HEK293 (cell line): ENCODE data around the gene PROSER1.

Experiments
- KLF9 ChIP-seq: fragments of 450-650 bp; formaldehyde crosslinking; IDR thresholded peaks from 2 replicates; pipeline ENCODE4 v1.5.1; 2016; ENCODE audit warnings: missing biosample characterization, missing genetic modification characterization, low read depth
- RBAK ChIP-seq: fragments of 450-650 bp; formaldehyde crosslinking; IDR thresholded peaks from 2 replicates; pipeline ENCODE4 v1.5.1; 2016; ENCODE audit warnings: missing biosample characterization, missing genetic modification characterization
- REPIN1 ChIP-seq: fragments of 450-650 bp; formaldehyde crosslinking; IDR thresholded peaks from 2 replicates; pipeline ENCODE4 v1.5.1; 2017; ENCODE audit warnings: missing biosample characterization, missing genetic modification characterization, low read depth
- SALL2 ChIP-seq: fragments of 450-650 bp; formaldehyde crosslinking; IDR thresholded peaks from 2 replicates; pipeline ENCODE4 v1.5.0; 2017; ENCODE audit warnings: missing biosample characterization, mild to moderate bottlenecking, missing genetic modification characterization, borderline replicate concordance
- YY1 ChIP-seq: fragments of 450-650 bp; formaldehyde crosslinking; IDR thresholded peaks from 2 replicates; pipeline ENCODE4 v1.5.1; 2018; ENCODE audit warnings: missing biosample characterization, missing genetic modification characterization
- ZEB2 ChIP-seq: fragments of 450-650 bp; formaldehyde crosslinking; IDR thresholded peaks from 2 replicates; pipeline ENCODE4 v1.5.1; 2016; ENCODE audit warnings: missing biosample characterization, missing genetic modification characterization
- ZNF112 ChIP-seq: fragments of 450-650 bp; formaldehyde crosslinking; IDR thresholded peaks from 2 replicates; pipeline ENCODE4 v1.5.0; 2017; ENCODE audit warnings: missing biosample characterization, missing genetic modification characterization
- ZNF132 ChIP-seq: fragments of 450-650 bp; formaldehyde crosslinking; IDR thresholded peaks from 2 replicates; pipeline ENCODE4 v1.5.1; 2017; ENCODE audit warnings: missing biosample characterization, missing genetic modification characterization, borderline replicate concordance
- ZNF138 ChIP-seq: fragments of 450-650 bp; formaldehyde crosslinking; IDR thresholded peaks from 2 replicates; pipeline ENCODE4 v1.5.1; 2016; ENCODE audit warnings: missing biosample characterization, missing genetic modification characterization, borderline replicate concordance
- ZNF184 ChIP-seq: fragments of 450-650 bp; IDR thresholded peaks from 2 replicates; pipeline ENCODE4 v1.5.1; 2018; ENCODE audit warnings: missing biosample characterization, mild to moderate bottlenecking, missing genetic modification characterization
- ZNF202 ChIP-seq: fragments of 450-650 bp; formaldehyde crosslinking; IDR thresholded peaks from 2 replicates; pipeline ENCODE4 v1.5.1; 2016; ENCODE audit warnings: missing biosample characterization, missing genetic modification characterization, borderline replicate concordance
- ZNF214 ChIP-seq: fragments of 450-650 bp; formaldehyde crosslinking; IDR thresholded peaks from 2 replicates; pipeline ENCODE4 v1.5.1; 2017; ENCODE audit warnings: missing biosample characterization, mild to moderate bottlenecking, missing genetic modification characterization, borderline replicate concordance
- ZNF24 ChIP-seq: fragments of 450-650 bp; formaldehyde crosslinking; IDR thresholded peaks from 2 replicates; pipeline ENCODE4 v1.5.1; 2016; ENCODE audit warnings: missing biosample characterization, missing genetic modification characterization
- ZNF248 ChIP-seq: fragments of 450-650 bp; formaldehyde crosslinking; IDR thresholded peaks from 2 replicates; pipeline ENCODE4 v1.5.1; 2017; ENCODE audit warnings: missing biosample characterization, missing genetic modification characterization
- ZNF292 ChIP-seq: fragments of 450-650 bp; formaldehyde crosslinking; IDR thresholded peaks from 2 replicates; pipeline ENCODE4 v1.5.1; 2016; ENCODE audit warnings: low read depth, missing biosample characterization, missing genetic modification characterization, borderline replicate concordance
- ZNF394 ChIP-seq: fragments of 450-650 bp; formaldehyde crosslinking; IDR thresholded peaks from 2 replicates; pipeline ENCODE4 v1.5.1; 2016; ENCODE audit warnings: missing biosample characterization, missing genetic modification characterization, mild to moderate bottlenecking, moderate library complexity, borderline replicate concordance
- ZNF398 ChIP-seq: fragments of 450-650 bp; formaldehyde crosslinking; IDR thresholded peaks from 2 replicates; pipeline ENCODE4 v1.5.1; 2017; ENCODE audit warnings: missing biosample characterization, missing genetic modification characterization
- ZNF600 ChIP-seq: fragments of 450-650 bp; formaldehyde crosslinking; IDR thresholded peaks from 2 replicates; pipeline ENCODE4 v1.5.1; 2016; ENCODE audit warnings: missing biosample characterization, missing genetic modification characterization
- ZNF624 ChIP-seq: fragments of 450-650 bp; formaldehyde crosslinking; IDR thresholded peaks from 2 replicates; pipeline ENCODE4 v1.5.1; 2017; ENCODE audit warnings: missing biosample characterization, missing genetic modification characterization
- ZNF654 ChIP-seq: fragments of 450-650 bp; formaldehyde crosslinking; IDR thresholded peaks from 2 replicates; pipeline ENCODE4 v1.5.1; 2016; ENCODE audit warnings: low read depth, missing biosample characterization, missing genetic modification characterization
- ZNF747 ChIP-seq: fragments of 450-650 bp; formaldehyde crosslinking; IDR thresholded peaks from 2 replicates; pipeline ENCODE4 v1.5.1; 2016; ENCODE audit warnings: missing biosample characterization, missing genetic modification characterization
- ZNF837 ChIP-seq: fragments of 450-650 bp; formaldehyde crosslinking; IDR thresholded peaks from 2 replicates; pipeline ENCODE4 v1.5.1; 2016; ENCODE audit warnings: missing biosample characterization, missing genetic modification characterization
- TF ChIP-seq, protein P1 (sequence below): fragments of 450-650 bp; formaldehyde crosslinking; IDR thresholded peaks from 2 replicates; pipeline ENCODE4 v1.5.1; 2016; ENCODE audit warnings: missing biosample characterization, missing genetic modification characterization, borderline replicate concordance
- TF ChIP-seq, protein P2 (sequence below): fragments of 450-650 bp; formaldehyde crosslinking; IDR thresholded peaks from 2 replicates; pipeline ENCODE4; 2016; ENCODE audit warnings: missing biosample characterization, missing genetic modification characterization
- TF ChIP-seq, protein P3 (sequence below): fragments of 450-650 bp; formaldehyde crosslinking; IDR thresholded peaks from 2 replicates; pipeline ENCODE4 v1.5.1; 2016; ENCODE audit warnings: missing biosample characterization, missing genetic modification characterization
- TF ChIP-seq, protein P4 (sequence below): fragments of 450-650 bp; formaldehyde crosslinking; IDR thresholded peaks from 2 replicates; pipeline ENCODE4 v1.5.1; 2016; ENCODE audit warnings: missing biosample characterization, missing genetic modification characterization, borderline replicate concordance

Gene PROSER1

DNA sequence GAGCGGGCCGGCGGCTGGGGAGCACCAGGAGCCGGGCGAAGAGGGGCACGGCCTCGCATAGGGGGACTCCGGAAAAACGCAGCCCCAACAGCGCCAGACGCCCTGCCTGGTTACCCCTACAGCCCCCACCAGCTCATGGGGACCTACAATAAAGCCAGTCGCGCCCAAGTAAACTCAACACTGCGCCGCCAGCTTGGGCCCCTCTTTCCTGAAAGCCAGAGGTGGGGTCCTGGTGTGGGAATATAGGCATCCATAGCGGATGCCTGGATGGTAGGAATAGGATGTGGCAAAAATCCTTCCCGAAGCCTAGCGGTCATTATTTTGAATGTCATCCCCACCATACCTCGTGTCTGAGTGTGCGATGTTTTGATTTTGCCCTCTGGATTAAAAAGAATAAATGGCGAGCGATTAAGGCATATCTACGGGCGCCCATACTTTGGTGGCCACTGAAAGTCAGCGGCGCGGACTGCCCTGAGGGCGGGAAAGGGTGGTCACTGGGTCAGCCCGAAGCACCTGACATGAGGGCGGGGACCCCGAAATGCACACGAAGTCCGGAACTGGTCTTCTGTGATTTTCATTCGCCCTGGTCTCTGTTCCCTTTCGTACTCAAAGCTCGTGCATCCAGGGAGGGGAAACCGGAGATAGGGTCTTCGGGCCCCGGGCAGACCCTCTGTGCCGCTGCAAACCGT is at the start of gene PROSER1, which contains the start of gene NHLRC3 (continued):
- TF ChIP-seq ZNF214 (tag by site-specific recombination): no peak
- TF ChIP-seq ZEB2 (tag by site-specific recombination): peak; percentile 75; the same call in 1 of the 2 replicates
- TF ChIP-seq ZNF24 (tag by site-specific recombination): peak; percentile 69
- no peak for TF ChIP-seq ZNF624 (tag by site-specific recombination)
- peak; percentile 65 for TF ChIP-seq ZNF600 (tag by site-specific recombination)
- TF ChIP-seq ZNF184 (tag by site-specific recombination): peak; percentile 41; the same call in 1 of the 2 replicates
- TF ChIP-seq, protein P1, sequence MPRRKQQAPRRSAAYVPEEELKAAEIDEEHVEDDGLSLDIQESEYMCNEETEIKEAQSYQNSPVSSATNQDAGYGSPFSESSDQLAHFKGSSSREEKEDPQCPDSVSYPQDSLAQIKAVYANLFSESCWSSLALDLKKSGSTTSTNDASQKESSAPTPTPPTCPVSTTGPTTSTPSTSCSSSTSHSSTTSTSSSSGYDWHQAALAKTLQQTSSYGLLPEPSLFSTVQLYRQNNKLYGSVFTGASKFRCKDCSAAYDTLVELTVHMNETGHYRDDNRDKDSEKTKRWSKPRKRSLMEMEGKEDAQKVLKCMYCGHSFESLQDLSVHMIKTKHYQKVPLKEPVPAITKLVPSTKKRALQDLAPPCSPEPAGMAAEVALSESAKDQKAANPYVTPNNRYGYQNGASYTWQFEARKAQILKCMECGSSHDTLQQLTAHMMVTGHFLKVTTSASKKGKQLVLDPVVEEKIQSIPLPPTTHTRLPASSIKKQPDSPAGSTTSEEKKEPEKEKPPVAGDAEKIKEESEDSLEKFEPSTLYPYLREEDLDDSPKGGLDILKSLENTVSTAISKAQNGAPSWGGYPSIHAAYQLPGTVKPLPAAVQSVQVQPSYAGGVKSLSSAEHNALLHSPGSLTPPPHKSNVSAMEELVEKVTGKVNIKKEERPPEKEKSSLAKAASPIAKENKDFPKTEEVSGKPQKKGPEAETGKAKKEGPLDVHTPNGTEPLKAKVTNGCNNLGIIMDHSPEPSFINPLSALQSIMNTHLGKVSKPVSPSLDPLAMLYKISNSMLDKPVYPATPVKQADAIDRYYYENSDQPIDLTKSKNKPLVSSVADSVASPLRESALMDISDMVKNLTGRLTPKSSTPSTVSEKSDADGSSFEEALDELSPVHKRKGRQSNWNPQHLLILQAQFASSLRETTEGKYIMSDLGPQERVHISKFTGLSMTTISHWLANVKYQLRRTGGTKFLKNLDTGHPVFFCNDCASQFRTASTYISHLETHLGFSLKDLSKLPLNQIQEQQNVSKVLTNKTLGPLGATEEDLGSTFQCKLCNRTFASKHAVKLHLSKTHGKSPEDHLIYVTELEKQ (tag by site-specific recombination): no peak
- no peak for TF ChIP-seq ZNF398
- TF ChIP-seq, protein P2, sequence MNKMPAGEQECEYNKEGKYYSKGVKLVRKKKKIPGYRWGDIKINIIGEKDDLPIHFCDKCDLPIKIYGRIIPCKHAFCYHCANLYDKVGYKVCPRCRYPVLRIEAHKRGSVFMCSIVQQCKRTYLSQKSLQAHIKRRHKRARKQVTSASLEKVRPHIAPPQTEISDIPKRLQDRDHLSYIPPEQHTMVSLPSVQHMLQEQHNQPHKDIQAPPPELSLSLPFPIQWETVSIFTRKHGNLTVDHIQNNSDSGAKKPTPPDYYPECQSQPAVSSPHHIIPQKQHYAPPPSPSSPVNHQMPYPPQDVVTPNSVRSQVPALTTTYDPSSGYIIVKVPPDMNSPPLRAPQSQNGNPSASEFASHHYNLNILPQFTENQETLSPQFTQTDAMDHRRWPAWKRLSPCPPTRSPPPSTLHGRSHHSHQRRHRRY (tag by site-specific recombination): no peak
- TF ChIP-seq REPIN1 (tag by site-specific recombination): no peak
- TF ChIP-seq ZNF112 (tag by site-specific recombination): no peak
- TF ChIP-seq ZNF132: no peak
- TF ChIP-seq ZNF292 (tag by site-specific recombination): no peak
- no peak for TF ChIP-seq RBAK (tag by site-specific recombination)
- TF ChIP-seq ZNF202 (tag by site-specific recombination): no peak
- no peak for TF ChIP-seq ZNF654 (tag by site-specific recombination)
- no peak for TF ChIP-seq ZNF138 (tag by site-specific recombination)
- no peak for TF ChIP-seq ZNF837 (tag by site-specific recombination)
- no peak for TF ChIP-seq ZNF747 (tag by site-specific recombination)
- TF ChIP-seq ZNF394: peak; percentile 55; the same call in 1 of the 2 replicates
- TF ChIP-seq, protein P3, sequence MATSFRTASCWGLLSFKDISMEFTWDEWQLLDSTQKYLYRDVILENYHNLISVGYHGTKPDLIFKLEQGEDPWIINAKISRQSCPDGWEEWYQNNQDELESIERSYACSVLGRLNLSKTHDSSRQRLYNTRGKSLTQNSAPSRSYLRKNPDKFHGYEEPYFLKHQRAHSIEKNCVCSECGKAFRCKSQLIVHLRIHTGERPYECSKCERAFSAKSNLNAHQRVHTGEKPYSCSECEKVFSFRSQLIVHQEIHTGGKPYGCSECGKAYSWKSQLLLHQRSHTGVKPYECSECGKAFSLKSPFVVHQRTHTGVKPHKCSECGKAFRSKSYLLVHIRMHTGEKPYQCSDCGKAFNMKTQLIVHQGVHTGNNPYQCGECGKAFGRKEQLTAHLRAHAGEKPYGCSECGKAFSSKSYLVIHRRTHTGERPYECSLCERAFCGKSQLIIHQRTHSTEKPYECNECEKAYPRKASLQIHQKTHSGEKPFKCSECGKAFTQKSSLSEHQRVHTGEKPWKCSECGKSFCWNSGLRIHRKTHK (tag by site-specific recombination): no peak
- TF ChIP-seq, protein P4, sequence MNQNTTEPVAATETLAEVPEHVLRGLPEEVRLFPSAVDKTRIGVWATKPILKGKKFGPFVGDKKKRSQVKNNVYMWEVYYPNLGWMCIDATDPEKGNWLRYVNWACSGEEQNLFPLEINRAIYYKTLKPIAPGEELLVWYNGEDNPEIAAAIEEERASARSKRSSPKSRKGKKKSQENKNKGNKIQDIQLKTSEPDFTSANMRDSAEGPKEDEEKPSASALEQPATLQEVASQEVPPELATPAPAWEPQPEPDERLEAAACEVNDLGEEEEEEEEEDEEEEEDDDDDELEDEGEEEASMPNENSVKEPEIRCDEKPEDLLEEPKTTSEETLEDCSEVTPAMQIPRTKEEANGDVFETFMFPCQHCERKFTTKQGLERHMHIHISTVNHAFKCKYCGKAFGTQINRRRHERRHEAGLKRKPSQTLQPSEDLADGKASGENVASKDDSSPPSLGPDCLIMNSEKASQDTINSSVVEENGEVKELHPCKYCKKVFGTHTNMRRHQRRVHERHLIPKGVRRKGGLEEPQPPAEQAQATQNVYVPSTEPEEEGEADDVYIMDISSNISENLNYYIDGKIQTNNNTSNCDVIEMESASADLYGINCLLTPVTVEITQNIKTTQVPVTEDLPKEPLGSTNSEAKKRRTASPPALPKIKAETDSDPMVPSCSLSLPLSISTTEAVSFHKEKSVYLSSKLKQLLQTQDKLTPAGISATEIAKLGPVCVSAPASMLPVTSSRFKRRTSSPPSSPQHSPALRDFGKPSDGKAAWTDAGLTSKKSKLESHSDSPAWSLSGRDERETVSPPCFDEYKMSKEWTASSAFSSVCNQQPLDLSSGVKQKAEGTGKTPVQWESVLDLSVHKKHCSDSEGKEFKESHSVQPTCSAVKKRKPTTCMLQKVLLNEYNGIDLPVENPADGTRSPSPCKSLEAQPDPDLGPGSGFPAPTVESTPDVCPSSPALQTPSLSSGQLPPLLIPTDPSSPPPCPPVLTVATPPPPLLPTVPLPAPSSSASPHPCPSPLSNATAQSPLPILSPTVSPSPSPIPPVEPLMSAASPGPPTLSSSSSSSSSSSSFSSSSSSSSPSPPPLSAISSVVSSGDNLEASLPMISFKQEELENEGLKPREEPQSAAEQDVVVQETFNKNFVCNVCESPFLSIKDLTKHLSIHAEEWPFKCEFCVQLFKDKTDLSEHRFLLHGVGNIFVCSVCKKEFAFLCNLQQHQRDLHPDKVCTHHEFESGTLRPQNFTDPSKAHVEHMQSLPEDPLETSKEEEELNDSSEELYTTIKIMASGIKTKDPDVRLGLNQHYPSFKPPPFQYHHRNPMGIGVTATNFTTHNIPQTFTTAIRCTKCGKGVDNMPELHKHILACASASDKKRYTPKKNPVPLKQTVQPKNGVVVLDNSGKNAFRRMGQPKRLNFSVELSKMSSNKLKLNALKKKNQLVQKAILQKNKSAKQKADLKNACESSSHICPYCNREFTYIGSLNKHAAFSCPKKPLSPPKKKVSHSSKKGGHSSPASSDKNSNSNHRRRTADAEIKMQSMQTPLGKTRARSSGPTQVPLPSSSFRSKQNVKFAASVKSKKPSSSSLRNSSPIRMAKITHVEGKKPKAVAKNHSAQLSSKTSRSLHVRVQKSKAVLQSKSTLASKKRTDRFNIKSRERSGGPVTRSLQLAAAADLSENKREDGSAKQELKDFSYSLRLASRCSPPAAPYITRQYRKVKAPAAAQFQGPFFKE (tag by site-specific recombination): no peak
- peak; percentile 66 for TF ChIP-seq KLF9
- TF ChIP-seq YY1 (tag by site-specific recombination): peak; percentile 47
- no peak for TF ChIP-seq ZNF248 (tag by site-specific recombination)
- TF ChIP-seq SALL2 (tag by site-specific recombination): no peak
